HepG2 (cell line): ENCODE data around the gene GIPC2. TPM values are rescaled to one million over a fixed set of nuclear protein-coding genes. Genes with fewer than 3 reads are reported as not detected.

ENCODE experiments used
- ATF1 ChIP-seq: IDR thresholded peaks from 2 replicates; pipeline ENCODE4 v1.6.1; 2016; ENCODE audit warnings: mild to moderate bottlenecking, control low read depth
- HMGXB3 ChIP-seq: sonication (generic); formaldehyde crosslinking; IDR thresholded peaks from 2 replicates; pipeline ENCODE4 v1.4.0; 2020; ENCODE audit warnings: missing genetic modification reagents, borderline replicate concordance
- NFE2L2 ChIP-seq: fragments of 150-350 bp; IDR thresholded peaks from 2 replicates; pipeline ENCODE4 v1.6.1; 2014; ENCODE audit warnings: low read length
- POGZ ChIP-seq: sonication (generic); formaldehyde crosslinking; IDR thresholded peaks from 2 replicates; pipeline ENCODE4 v1.4.0; 2020; ENCODE audit warnings: mild to moderate bottlenecking, missing genetic modification reagents
- SRSF4 ChIP-seq: fragments of 200-400 bp; formaldehyde crosslinking; IDR thresholded peaks from one replicate; pipeline ENCODE4 v1.6.1; 2018; ENCODE audit warnings: mild to moderate bottlenecking, low read depth, low read length, moderate library complexity; ENCODE audit not compliant: poor library complexity, severe bottlenecking
- ZBTB7B ChIP-seq: sonication (generic); formaldehyde crosslinking; IDR thresholded peaks from 2 replicates; pipeline ENCODE4 v1.4.0; 2020; ENCODE audit warnings: missing genetic modification reagents
- ZNF570 ChIP-seq: sonication (generic); formaldehyde crosslinking; IDR thresholded peaks from 2 replicates; pipeline ENCODE4 v1.4.0; 2020; ENCODE audit warnings: mild to moderate bottlenecking, missing genetic modification reagents, borderline replicate concordance
- ZNF761 ChIP-seq: sonication (generic); formaldehyde crosslinking; conservative IDR thresholded peaks from 2 replicates; pipeline ENCODE4 v1.4.0; 2020; ENCODE audit warnings: mild to moderate bottlenecking, missing genetic modification reagents
- polyA plus RNA-seq, 8 experiments: library from polyadenylated mRNA; depleted of rRNA in 3 of 8; stranded (reverse) in 7 of 8; unstranded in 1 of 8; fragments of >200 nt; fragmentation: Illumina TruSeq in 4 of 8; extraction: Trizol in 4 of 8; gene quantifications; 2 replicates each; pipeline versions ENCODE4 v1.2.1 to v1.2.3, GENCODE V29; 2011 to 2016; ENCODE audit warnings: low read depth in 4 of 8, missing spikeins in 1 of 8, mixed read lengths in 1 of 8; ENCODE audit not compliant: insufficient read depth in 1 of 8
- total RNA-seq, 5 experiments: library from RNA; depleted of rRNA; stranded (reverse); fragments of >200 nt; fragmentation: Illumina TruSeq; extraction: Trizol; gene quantifications; 2 replicates each; pipeline ENCODE4 v1.2.3, GENCODE V29; 2016; ENCODE audit warnings: low read depth in 1 of 5
- TF ChIP-seq, protein P1 (sequence below): sonication (generic); formaldehyde crosslinking; IDR thresholded peaks from 2 replicates; pipeline ENCODE4 v1.4.0; 2020; ENCODE audit warnings: missing genetic modification reagents
- TF ChIP-seq, protein P2 (sequence below): sonication (generic); formaldehyde crosslinking; IDR thresholded peaks from 2 replicates; pipeline ENCODE4 v1.8.1; 2022; ENCODE audit warnings: mild to moderate bottlenecking, missing genetic modification reagents
- TF ChIP-seq, protein P3 (sequence below), 2 experiments: sonication (generic) in 1 of 2; formaldehyde crosslinking in 1 of 2; IDR thresholded peaks; 2 replicates each; pipeline versions ENCODE4 v1.6.1 to v1.9.0; 2014 to 2022; ENCODE audit warnings: antibody characterized with exemption in 1 of 2, borderline replicate concordance in 1 of 2, inconsistent platforms in 1 of 2, low read depth in 1 of 2, missing genetic modification reagents in 1 of 2

GIPC2 gene
- total and polyA plus RNA-seq, 2 of the 13 experiments (the other 11 are each of a cell fraction or from before 2014, with no cell fraction given), result 6.1 to 21.6 TPM

- no peak for TF ChIP-seq SRSF4
- TF ChIP-seq, protein P1, sequence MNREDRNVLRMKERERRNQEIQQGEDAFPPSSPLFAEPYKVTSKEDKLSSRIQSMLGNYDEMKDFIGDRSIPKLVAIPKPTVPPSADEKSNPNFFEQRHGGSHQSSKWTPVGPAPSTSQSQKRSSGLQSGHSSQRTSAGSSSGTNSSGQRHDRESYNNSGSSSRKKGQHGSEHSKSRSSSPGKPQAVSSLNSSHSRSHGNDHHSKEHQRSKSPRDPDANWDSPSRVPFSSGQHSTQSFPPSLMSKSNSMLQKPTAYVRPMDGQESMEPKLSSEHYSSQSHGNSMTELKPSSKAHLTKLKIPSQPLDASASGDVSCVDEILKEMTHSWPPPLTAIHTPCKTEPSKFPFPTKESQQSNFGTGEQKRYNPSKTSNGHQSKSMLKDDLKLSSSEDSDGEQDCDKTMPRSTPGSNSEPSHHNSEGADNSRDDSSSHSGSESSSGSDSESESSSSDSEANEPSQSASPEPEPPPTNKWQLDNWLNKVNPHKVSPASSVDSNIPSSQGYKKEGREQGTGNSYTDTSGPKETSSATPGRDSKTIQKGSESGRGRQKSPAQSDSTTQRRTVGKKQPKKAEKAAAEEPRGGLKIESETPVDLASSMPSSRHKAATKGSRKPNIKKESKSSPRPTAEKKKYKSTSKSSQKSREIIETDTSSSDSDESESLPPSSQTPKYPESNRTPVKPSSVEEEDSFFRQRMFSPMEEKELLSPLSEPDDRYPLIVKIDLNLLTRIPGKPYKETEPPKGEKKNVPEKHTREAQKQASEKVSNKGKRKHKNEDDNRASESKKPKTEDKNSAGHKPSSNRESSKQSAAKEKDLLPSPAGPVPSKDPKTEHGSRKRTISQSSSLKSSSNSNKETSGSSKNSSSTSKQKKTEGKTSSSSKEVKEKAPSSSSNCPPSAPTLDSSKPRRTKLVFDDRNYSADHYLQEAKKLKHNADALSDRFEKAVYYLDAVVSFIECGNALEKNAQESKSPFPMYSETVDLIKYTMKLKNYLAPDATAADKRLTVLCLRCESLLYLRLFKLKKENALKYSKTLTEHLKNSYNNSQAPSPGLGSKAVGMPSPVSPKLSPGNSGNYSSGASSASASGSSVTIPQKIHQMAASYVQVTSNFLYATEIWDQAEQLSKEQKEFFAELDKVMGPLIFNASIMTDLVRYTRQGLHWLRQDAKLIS (CRISPR knock-in tag), result no peak
- no peak for TF ChIP-seq ZNF761 (CRISPR knock-in tag)
- no peak for TF ChIP-seq ZNF570 (CRISPR knock-in tag)
- no peak for TF ChIP-seq NFE2L2
- TF ChIP-seq, protein P2, sequence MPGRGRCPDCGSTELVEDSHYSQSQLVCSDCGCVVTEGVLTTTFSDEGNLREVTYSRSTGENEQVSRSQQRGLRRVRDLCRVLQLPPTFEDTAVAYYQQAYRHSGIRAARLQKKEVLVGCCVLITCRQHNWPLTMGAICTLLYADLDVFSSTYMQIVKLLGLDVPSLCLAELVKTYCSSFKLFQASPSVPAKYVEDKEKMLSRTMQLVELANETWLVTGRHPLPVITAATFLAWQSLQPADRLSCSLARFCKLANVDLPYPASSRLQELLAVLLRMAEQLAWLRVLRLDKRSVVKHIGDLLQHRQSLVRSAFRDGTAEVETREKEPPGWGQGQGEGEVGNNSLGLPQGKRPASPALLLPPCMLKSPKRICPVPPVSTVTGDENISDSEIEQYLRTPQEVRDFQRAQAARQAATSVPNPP, result peak; percentile 69; the same call in 1 of the 2 replicates
- TF ChIP-seq POGZ (CRISPR knock-in tag), result peak; percentile 77
- TF ChIP-seq, protein P3, sequence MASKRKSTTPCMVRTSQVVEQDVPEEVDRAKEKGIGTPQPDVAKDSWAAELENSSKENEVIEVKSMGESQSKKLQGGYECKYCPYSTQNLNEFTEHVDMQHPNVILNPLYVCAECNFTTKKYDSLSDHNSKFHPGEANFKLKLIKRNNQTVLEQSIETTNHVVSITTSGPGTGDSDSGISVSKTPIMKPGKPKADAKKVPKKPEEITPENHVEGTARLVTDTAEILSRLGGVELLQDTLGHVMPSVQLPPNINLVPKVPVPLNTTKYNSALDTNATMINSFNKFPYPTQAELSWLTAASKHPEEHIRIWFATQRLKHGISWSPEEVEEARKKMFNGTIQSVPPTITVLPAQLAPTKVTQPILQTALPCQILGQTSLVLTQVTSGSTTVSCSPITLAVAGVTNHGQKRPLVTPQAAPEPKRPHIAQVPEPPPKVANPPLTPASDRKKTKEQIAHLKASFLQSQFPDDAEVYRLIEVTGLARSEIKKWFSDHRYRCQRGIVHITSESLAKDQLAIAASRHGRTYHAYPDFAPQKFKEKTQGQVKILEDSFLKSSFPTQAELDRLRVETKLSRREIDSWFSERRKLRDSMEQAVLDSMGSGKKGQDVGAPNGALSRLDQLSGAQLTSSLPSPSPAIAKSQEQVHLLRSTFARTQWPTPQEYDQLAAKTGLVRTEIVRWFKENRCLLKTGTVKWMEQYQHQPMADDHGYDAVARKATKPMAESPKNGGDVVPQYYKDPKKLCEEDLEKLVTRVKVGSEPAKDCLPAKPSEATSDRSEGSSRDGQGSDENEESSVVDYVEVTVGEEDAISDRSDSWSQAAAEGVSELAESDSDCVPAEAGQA (IDR thresholded peaks at IDR 0.05; ENCODE audit: low read depth), result 0 out of 2 replicates have a peak, but pooled peaks have one; percentile 38
- TF ChIP-seq, protein P3 (CRISPR knock-in tag; IDR thresholded peaks at IDR 0.05; ENCODE audit: borderline replicate concordance), result no peak
- TF ChIP-seq ZBTB7B (CRISPR knock-in tag), result peak; percentile 80; the same call in 1 of the 2 replicates
- no peak for TF ChIP-seq ATF1 (CRISPR knock-in tag)
- TF ChIP-seq HMGXB3, result no peak
These were observed at the start of gene GIPC2 (continued) for GRCh38 chr1:78045926-78046778.
